Measurements from ENCODE around the gene GGT5.
"Not testable (repeated sequence)": the region's sequence is repeated elsewhere in the genome, so short reads cannot be mapped to it uniquely, and the experiment has no call there.

The GGT5 gene

DNA sequence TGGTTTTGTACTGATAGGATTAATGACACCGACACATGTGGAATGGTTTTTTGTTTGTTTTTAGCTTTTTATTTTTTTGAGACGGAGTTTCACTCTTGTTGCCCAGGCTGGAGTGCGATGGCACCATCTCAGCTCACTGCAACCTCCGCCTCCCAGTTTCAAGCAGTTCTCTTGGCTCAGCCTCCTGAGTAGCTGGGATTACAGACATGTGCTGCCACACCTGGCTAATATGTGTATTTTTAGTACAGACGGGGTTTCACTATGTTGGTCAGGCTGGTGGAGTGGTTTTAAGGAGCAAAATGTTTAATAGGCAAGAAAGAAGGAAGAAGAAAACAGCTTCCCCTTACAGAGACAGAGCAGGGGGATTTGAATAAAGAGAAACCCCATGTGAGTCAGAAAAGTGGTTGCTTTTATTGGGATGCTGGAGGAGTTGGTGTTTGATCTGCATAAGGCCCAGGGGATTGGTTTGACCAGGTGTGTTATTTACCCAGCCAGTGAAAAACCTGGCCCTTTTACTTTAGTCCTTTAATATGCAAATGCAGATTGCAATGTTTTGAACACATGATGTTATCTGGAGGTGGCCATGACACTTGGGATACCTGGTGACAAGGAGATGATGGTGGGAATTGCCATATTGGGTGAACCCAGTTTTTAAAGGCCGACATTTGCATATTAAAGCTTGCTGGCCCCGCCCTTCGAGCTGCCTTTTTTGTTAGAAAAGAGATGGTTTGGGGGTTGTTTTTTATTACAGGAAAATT lies 39.3 kb downstream of the GGT5 start:
- H3K4me1 ChIP-seq (ENCODE audit: control insufficient read depth in 1 of 2, insufficient read depth in 1 of 2, low read depth in 1 of 2, low read length in 1 of 2) = peaks cover 58 to 72% of the 10 kb centered on the region in 2 experiments
- H3K9me3 ChIP-seq = no peaks in the 10 kb centered on the region
- H3K36me3 ChIP-seq = no peaks in the 10 kb centered on the region
- no peaks in the 10 kb centered on the region for H3K27me3 ChIP-seq
- TF ChIP-seq, protein P1, sequence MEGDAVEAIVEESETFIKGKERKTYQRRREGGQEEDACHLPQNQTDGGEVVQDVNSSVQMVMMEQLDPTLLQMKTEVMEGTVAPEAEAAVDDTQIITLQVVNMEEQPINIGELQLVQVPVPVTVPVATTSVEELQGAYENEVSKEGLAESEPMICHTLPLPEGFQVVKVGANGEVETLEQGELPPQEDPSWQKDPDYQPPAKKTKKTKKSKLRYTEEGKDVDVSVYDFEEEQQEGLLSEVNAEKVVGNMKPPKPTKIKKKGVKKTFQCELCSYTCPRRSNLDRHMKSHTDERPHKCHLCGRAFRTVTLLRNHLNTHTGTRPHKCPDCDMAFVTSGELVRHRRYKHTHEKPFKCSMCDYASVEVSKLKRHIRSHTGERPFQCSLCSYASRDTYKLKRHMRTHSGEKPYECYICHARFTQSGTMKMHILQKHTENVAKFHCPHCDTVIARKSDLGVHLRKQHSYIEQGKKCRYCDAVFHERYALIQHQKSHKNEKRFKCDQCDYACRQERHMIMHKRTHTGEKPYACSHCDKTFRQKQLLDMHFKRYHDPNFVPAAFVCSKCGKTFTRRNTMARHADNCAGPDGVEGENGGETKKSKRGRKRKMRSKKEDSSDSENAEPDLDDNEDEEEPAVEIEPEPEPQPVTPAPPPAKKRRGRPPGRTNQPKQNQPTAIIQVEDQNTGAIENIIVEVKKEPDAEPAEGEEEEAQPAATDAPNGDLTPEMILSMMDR (IDR thresholded peaks at IDR 0.05) = no peak
- peak overlapping the region; percentile 17 to 28 for H3K4me3 ChIP-seq (ENCODE audit: low read depth in 1 of 2, low read length in 1 of 2)
- peak overlapping the region; percentile 96 for H3K27ac ChIP-seq

DNA sequence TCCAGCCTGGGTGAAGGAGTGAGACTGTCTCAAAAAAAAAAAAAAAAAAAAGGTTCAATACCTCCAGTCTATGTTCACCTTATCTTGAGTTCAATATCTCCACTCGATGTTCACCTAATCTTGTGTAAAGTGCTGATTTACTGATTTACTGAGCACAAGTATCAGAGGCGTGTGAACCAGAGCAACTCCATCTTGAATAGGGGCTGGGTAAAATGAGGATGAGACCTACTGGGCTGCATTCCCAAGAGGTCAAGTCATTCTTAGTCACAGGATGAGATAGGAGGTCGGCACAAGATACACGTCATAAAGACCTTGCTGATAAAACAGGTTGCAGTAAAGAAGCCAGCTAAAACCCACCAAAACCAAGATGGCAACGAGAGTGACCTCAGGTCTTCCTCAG lies 41.0 kb downstream of the GGT5 start:
- Histone ChIP-seq H3K4me1 (ENCODE audit: control insufficient read depth in 1 of 2, insufficient read depth in 1 of 2, low read depth in 1 of 2, low read length in 1 of 2) (peaks cover 50 to 57% of the 10 kb centered on the region in 2 experiments), H3K27ac (peak overlapping the region; percentile 96)
- not testable (repeated sequence) for H3K27me3 ChIP-seq; H3K36me3 ChIP-seq; H3K9me3 ChIP-seq; H3K4me3 ChIP-seq (ENCODE audit: low read depth in 1 of 2, low read length in 1 of 2)

DNA sequence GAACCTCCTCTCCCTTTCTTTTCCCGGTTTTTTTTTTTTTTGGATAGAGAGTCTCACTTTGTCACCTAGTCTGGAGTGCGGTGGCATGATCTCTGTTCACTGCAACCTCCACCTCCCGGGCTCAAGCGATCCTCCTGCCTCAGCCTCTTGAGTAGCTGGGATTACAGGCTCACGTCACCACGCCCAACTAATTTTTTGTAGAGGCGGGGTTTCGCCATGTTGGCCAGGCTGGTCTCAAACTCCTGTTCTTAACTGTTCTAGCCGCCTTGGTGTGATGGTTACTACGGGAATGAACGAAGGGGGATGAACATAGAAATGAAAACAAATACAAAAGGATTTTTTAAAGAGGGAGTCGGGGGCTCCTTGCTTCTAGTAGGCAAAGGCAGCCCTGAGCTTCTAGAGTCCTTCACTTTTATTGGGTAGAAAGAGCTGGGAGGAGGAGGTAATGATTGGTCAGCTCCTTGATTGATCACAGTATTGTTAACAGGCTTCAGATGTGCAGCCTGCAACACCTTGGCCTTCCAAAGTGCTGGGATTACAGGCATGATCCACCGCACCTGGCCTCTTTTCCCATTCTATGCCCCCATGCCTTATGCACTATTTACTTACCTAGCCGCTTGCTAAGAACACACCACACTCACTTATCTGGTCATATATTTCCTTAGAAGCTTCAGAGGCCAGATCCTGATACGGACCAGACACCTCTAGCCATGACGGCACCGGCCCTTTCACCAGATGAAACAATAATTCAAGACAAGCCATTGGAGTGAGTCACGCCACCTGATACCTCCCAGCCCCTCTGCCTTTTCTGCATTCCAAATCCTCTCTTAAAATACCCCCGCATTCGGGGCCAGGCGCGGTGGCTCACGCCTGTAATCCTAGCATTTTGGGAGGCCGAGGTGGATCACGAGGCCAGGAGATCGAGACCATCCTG lies 42.9 kb downstream of the GGT5 start:
- TF ChIP-seq, protein P1 (IDR thresholded peaks at IDR 0.05) = no peak
- Histone ChIP-seq H3K36me3 (no peaks in the 10 kb centered on the region), H3K4me1 (ENCODE audit: control insufficient read depth in 1 of 2, insufficient read depth in 1 of 2, low read depth in 1 of 2, low read length in 1 of 2) (peaks cover 31 to 38% of the 10 kb centered on the region in 2 experiments), H3K4me3 (ENCODE audit: low read depth in 1 of 2, low read length in 1 of 2) (no peak overlapping the region), H3K9me3 (no peaks in the 10 kb centered on the region), H3K27me3 (no peaks in the 10 kb centered on the region), H3K27ac (no peak overlapping the region)

DNA sequence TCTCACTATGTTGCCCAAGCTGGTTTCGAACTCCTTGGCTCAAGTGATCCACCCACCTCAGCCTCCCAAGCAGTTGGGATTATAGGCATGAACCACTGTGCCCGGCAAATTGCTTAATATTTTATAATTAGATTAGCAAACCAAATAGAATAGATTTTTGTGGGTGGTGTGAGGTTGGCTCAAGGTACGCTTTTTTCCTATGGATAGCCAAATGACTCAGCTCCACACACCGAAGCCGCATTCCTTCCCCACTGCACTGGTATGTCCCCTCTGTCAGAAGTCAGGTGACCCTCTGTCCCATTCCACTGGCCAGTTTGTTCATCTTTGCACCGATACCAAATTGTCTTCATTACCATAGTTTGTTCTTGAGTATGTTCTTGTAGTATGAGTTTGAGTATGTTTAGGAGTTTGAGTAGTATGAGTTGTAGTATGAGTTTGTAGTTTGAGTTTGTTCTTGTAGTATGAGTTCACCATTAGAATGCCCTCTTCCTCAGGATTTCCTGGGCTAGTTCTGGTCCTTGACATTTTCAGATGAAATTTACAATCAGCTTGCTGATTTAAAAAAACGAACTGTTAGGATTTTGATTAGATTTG lies 44.2 kb downstream of the GGT5 start:
- peaks cover 18 to 28% of the 10 kb centered on the region in 2 experiments for H3K4me1 ChIP-seq (ENCODE audit: control insufficient read depth in 1 of 2, insufficient read depth in 1 of 2, low read depth in 1 of 2, low read length in 1 of 2)
- H3K27me3 ChIP-seq = no peaks in the 10 kb centered on the region
- H3K9me3 ChIP-seq = no peaks in the 10 kb centered on the region
- no peak overlapping the region for H3K4me3 ChIP-seq (ENCODE audit: low read depth in 1 of 2, low read length in 1 of 2)
- H3K27ac ChIP-seq = peak overlapping the region; percentile 8
- no peaks in the 10 kb centered on the region for H3K36me3 ChIP-seq
- TF ChIP-seq, protein P1 (IDR thresholded peaks at IDR 0.05) = no peak

DNA sequence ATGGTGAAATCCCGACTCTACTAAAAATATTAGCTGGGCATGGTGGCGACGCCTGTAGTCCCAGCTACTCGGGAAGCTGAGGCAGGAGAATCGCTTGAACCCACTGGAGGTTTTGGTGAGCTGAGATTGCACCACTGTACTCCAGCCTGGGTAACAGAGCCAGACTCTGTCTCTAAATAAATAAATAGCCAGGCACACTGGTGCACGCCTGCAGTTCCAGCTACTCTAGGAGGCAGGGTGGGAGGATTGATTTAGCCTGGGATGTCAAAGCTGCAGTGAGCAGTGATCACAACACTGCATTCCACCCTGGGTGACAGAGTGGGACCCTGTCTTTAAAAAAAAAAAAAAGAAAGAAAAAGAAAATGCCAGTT lies 46.2 kb downstream of the GGT5 start:
- Histone ChIP-seq H3K4me3 (ENCODE audit: low read depth in 1 of 2, low read length in 1 of 2) (no peak overlapping the region), H3K27ac (no peak overlapping the region), H3K4me1 (ENCODE audit: control insufficient read depth in 1 of 2, insufficient read depth in 1 of 2, low read depth in 1 of 2, low read length in 1 of 2) (peaks cover 0 to 7% of the 10 kb centered on the region in 2 experiments), H3K9me3 (no peaks in the 10 kb centered on the region), H3K27me3 (no peaks in the 10 kb centered on the region), H3K36me3 (no peaks in the 10 kb centered on the region)
- TF ChIP-seq, protein P1 (IDR thresholded peaks at IDR 0.05) = no peak
